GM11168 (cell line): ENCODE results near the gene MERTK.
"Not testable (repeated sequence)": the region's sequence is repeated elsewhere in the genome, so short reads cannot be mapped to it uniquely, and the experiment has no call there.

Experiments
- in situ Hi-C: fragments of 300-500 bp; cut with MboI; formaldehyde crosslinking; loops from one replicate; pipeline ENCODE4 v1.12.0; 2022; ENCODE audit warnings: low sequenced_read_pairs; ENCODE audit not compliant: unreplicated experiment

The MERTK gene

DNA sequence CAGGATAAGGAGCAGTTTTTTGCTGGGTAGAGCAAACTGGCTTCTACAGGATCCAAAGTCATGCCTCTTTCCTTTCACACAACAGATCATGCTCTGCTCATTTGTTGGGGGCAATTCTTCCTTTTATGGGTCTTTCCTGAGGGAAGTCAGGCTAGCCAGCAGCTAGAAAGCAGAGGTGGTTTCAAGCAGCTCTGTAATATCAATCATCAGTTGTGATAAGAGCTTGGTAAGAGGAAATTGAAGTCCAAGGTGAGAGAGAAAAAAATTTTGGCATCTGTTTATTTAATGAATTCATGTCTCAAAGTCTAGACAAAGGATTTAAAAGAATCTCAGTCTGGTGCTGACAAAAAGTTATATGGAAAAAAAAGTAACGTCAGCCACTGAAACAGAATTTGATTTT is 162.9 kb downstream of the MERTK start:
- in situ Hi-C loops = no loop called here

DNA sequence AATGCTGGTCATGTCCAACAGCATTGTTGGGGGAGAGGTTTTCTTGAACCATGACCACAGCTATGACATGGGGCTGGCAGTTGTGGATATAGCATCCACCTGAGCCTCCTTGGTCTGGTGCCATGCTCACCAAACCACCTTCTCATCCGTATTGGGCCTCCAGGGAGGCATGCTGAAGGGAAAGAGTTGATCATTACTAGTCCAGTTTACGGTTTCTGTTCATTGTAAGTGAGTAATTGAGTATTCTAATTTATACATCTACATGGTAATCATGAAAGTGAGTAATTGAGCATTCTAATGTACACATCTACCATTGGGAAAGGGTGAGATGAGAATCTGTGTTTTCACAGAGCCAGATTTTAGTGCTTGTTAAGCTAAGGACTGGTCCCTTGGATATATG is 163.4 kb downstream of the MERTK start:
- in situ Hi-C loops = no loop called here

DNA sequence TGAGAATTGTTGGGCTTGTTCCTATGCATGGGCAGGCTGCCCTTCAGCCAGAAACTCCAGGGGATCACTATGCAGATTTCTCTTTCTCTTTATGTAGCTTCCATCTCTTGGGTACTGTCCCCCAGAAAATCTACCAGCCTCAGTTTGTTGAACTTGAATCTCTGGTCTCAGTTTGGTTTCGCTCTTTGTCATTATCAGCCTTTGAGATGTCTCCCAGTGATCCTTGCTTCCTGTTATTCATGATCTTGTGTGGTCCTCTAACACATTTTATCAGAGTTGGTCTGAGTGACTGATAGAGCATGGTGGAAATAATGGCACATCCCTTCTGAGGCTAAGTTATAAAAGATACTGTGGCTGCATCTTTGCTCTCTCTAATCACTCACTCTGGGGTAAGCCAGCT is 164.5 kb downstream of the MERTK start:
- in situ Hi-C loops = no loop called here

DNA sequence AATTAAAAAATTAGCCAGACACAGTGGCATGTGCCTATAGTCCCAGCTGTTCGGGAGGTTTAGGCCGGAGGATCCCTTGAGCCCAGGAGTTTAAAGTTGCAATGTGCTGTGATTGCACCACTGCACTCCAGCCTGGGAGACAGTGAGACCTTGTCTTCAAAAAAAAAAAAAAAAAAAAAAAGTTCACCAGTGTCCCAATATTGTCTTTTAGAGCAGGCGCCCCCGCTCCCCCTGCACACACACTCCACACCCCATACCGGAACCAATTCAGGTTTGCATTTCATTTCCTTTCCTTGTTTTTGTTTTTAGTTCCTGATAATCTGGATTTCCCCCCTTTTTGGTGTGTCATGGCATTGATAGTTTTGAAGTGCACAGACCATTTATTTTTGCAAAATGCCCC is 167.1 kb downstream of the MERTK start:
- in situ Hi-C loops = no loop called here

DNA sequence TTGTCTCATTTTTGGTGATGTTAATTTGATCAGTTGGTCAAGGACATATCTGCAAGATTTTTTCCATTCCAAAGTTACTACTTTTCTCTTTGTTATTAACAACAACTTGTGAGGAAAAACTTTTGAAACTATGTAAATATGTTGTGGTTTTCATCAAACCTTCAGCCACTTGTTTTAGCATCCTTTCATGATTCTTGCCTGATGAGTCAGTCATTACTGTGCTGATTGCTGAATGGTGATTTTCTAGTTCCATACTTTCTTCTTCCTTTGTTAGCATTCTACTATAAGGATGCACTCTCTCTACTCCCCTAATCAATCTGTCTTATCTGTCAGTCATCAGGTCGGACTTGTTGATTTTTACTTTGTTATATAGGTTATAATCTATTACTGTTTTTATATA is 167.6 kb downstream of the MERTK start:
- in situ Hi-C loops = no loop called here

DNA sequence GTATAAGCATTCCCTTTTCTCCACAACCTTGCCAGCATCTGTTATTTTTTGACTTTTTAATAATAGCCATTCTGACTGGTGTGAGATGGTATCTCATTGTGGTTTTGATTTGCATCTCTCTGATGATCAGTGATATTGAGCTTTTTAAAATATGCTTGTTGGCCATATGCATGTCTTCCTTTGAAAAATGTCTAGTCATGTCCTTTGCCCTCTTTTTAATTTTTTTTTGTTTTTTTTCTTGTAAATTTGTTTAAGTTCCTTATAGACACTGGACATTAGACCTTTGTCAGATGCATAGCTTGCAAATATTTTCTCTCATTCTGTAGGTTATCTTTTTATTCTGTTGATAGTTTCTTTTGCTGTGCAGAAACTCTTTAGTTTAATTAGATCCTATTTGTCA is 171.4 kb downstream of the MERTK start:
- in situ Hi-C loops = not testable (repeated sequence)

DNA sequence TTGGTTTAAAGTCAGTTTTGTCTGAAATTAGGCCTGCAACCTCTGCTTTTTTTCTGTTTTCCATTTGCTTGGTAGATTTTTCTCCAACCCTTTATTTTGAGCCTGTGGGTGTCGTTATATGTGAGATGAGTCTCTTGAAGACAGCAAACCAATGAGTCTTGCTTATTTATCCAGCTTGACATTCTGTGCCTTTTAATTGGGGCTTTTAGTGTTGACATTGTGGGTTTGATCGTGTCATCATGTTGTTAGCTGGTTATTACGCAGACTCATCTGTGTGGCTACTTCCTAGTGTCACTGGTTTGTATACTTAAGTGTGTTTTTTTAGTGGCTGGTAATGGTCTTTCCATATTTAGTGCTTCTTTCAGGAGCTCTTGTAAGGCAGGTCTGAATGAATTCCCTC is 175.5 kb downstream of the MERTK start:
- in situ Hi-C loops = no loop called here

DNA sequence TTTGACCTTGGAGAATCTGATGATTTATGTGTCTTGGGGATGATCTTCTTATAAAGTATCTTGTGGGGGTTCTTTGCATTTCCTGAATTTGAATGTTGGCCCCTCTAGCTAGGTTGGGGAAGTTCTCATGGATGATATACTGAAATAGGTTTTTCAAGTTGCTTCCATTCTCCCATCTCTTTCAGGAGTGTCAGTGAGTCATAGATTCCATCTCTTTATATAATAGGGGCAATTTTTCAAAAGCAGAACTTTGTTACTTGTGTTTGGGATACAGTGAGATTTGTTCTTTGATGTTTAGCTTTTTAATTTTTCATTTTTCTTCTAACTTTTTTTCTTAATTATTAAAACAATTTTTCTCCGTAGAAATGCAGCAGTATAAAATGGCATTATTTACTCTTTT is 176.1 kb downstream of the MERTK start:
- in situ Hi-C loops = no loop called here

DNA sequence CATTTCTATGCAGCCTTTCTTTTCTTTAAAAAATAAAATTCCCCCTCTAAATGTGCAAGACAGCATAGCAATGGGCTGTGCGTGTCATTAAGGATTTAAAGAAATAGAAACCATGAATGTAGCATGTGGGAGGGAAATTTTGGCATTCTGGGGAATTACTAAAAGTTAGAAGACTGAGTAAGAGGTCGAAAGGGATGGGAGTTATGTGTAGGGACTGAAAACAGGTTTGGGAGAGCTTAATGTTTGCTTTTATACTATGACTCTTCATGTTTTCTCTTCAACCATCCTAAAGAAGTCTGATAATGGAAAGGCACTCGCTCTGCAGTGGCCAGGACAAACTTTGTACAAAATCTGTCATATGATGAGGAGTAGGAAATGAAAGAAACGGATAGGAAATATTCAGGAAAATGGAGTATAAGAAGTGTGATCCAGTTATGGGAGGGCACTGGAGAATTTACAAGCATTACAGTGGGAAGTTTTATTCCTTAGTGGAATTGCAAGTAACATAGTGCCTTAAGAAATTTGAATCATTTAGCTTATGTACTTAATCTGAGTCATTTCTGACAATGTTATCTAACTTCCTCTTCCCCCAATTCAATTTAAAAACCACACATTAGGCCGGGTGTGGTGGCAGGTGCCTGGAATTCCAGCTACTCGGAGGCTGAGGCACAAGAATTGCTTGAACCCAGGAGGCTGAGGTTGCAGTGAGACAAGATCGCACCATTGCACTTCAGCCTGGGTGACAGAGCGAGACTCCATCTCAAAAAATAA is 177.3 kb downstream of the MERTK start:
- in situ Hi-C loops = no loop called here

DNA sequence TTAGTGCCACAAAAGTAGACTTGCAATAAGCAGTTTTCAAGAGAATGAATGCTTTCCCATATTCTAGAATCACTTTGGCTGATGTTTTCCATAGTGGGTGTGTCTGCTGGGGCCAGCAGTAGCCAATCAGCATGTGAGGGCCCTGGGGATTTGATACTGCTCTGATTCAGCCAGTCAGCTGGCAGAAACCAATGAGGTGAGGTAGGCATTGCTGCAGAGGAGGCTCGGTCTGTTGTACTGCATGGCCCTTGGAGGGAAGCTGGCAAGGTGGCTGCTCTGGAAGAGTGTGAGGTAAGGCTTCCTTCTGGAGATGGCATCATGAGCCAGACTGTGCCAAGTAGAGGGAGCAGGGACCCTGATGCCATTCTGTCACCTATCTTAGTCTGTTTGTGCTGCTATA is 179.4 kb downstream of the MERTK start:
- in situ Hi-C loops = no loop called here
